Measurements from ENCODE around the gene MBD3L2B. TPM values are rescaled to one million over a fixed set of nuclear protein-coding genes. Genes with fewer than 3 reads are reported as not detected.

Gene MBD3L2B
- total and polyA plus RNA-seq, 9 of the 15 experiments (the other 6 are each of a cell fraction or from before 2014, with no cell fraction given) = not detected

- TF ChIP-seq HDAC3 (IDR thresholded peaks at IDR 0.05; ENCODE audit: borderline replicate concordance, partially characterized antibody) = no peak
- TF ChIP-seq ZNF57 (CRISPR knock-in tag; IDR thresholded peaks at IDR 0.05) = no peak
- TF ChIP-seq CTCF (IDR thresholded peaks at IDR 0.05 in 2 of 3, conservative IDR thresholded peaks at IDR 0.05 in 1 of 3; ENCODE audit: insufficient read depth in 2 of 3, low read depth in 1 of 3, low read length in 3 of 3) = no peak
- TF ChIP-seq MGA (IDR thresholded peaks at IDR 0.05) = no peak
- peak; percentile 70 for TF ChIP-seq ARID4B (CRISPR knock-in tag; IDR thresholded peaks at IDR 0.05)
Measured at GRCh38 chr19:7069042-7069903, 48.0 kb upstream of the MBD3L2B start, which contains the start of gene ZNF557 (continued).
